NB4 (cell line): ENCODE data around the gene LEMD2.

Experiments used
- POLR2A ChIP-seq: IDR thresholded peaks from 2 replicates; pipeline ENCODE4 v1.6.1; 2011; ENCODE audit warnings: mild to moderate bottlenecking; ENCODE audit not compliant: insufficient read length; ENCODE audit errors: extremely low read depth
- TF ChIP-seq, protein P1 (sequence below): IDR thresholded peaks from one replicate; pipeline ENCODE4 v1.5.1; 2012; ENCODE audit warnings: low read depth, low read length
- TF ChIP-seq, protein P2 (sequence below): IDR thresholded peaks from 2 replicates; pipeline ENCODE4 v1.6.1; 2011; ENCODE audit warnings: low read depth, low read length

DNA sequence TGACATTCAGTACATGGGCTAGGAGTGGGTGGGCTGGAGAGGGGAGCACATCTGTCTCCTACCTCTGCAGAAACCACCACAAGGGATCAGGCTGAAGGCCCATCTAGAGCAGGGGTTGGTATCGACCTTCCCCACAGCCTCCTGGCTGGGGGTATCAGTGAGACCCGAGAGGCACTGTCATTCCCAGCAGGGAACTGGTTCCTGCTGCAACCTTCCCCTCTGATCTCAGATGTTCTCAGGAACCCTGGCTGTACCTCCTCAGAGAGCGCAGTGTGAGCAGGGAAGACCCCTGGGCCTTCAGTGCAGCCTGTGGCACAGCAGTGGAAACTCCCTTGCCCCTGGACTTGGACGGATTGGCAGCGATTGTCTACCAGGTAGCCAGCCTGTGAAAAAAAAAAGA, 50.1 kb downstream of the LEMD2 start:
- TF ChIP-seq, protein P1, sequence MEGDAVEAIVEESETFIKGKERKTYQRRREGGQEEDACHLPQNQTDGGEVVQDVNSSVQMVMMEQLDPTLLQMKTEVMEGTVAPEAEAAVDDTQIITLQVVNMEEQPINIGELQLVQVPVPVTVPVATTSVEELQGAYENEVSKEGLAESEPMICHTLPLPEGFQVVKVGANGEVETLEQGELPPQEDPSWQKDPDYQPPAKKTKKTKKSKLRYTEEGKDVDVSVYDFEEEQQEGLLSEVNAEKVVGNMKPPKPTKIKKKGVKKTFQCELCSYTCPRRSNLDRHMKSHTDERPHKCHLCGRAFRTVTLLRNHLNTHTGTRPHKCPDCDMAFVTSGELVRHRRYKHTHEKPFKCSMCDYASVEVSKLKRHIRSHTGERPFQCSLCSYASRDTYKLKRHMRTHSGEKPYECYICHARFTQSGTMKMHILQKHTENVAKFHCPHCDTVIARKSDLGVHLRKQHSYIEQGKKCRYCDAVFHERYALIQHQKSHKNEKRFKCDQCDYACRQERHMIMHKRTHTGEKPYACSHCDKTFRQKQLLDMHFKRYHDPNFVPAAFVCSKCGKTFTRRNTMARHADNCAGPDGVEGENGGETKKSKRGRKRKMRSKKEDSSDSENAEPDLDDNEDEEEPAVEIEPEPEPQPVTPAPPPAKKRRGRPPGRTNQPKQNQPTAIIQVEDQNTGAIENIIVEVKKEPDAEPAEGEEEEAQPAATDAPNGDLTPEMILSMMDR, result no peak
- no peak for TF ChIP-seq POLR2A
- TF ChIP-seq, protein P2, sequence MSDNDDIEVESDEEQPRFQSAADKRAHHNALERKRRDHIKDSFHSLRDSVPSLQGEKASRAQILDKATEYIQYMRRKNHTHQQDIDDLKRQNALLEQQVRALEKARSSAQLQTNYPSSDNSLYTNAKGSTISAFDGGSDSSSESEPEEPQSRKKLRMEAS, result no peak
